HG03442 (cell line): ENCODE data around the gene OR51B4.
"Not testable (repeated sequence)": the region's sequence is repeated elsewhere in the genome, so short reads cannot be mapped to it uniquely, and the experiment has no call there.

Experiments used
- ATAC-seq: cut with Tn5 transposase; IDR thresholded peaks from one replicate; pipeline ENCODE4 v1.9.1; 2021; ENCODE audit warnings: mild to moderate bottlenecking, moderate library complexity; ENCODE audit not compliant: unreplicated experiment

OR51B4 gene

GRCh38 chr11:5301846-5302245 lies at the start of gene OR51B4:
Gene OR51B4, minus strand, starts transcription at chr11:5301946. Its CDS starts 0 bp downstream, at chr11:5301946.
- ATAC-seq: no peak

- ATAC-seq: no peak
Observed at GRCh38 chr11:5351208-5351607, 49.5 kb upstream of the OR51B4 start, which contains the start of gene OR51B6. Gene OR51B6, plus strand, starts transcription at chr11:5351508. Its CDS starts 0 bp downstream, at chr11:5351508.

GRCh38 chr11:5349550-5349949 lies 47.8 kb upstream of the OR51B4 start:
- ATAC-seq: no peak

- ATAC-seq: no peak
Observed at GRCh38 chr11:5348551-5349194, 46.9 kb upstream of the OR51B4 start.

- ATAC-seq: no peak
Observed at GRCh38 chr11:5345831-5346230, 44.1 kb upstream of the OR51B4 start.

GRCh38 chr11:5343474-5344335 lies 42.0 kb upstream of the OR51B4 start, which contains the start of gene OR51B5:
Gene OR51B5, minus strand, starts transcription at chr11:5343524. Its CDS starts 0 bp downstream, at chr11:5343524.
- ATAC-seq: no peak

GRCh38 chr11:5339771-5340322 lies 38.1 kb upstream of the OR51B4 start:
- ATAC-seq: peak; percentile 55

- ATAC-seq: not testable (repeated sequence)
Observed at GRCh38 chr11:5337253-5337652, 35.5 kb upstream of the OR51B4 start.

GRCh38 chr11:5336331-5336730 lies 34.6 kb upstream of the OR51B4 start:
- ATAC-seq: no peak

GRCh38 chr11:5335170-5335569 lies 33.4 kb upstream of the OR51B4 start:
- no peak for ATAC-seq

- ATAC-seq: no peak
Observed at GRCh38 chr11:5324197-5324596, 22.5 kb upstream of the OR51B4 start, which contains the start of gene OR51B2. Gene OR51B2, minus strand, starts transcription at chr11:5324297. Its CDS starts 0 bp downstream, at chr11:5324297.

- no peak for ATAC-seq
Observed at GRCh38 chr11:5317292-5317691, 15.5 kb upstream of the OR51B4 start.

GRCh38 chr11:5313326-5314023 lies 11.7 kb upstream of the OR51B4 start:
- ATAC-seq: not testable (repeated sequence)

- ATAC-seq: no peak
Observed at GRCh38 chr11:5310423-5310822, 8.7 kb upstream of the OR51B4 start.

- no peak for ATAC-seq
Observed at GRCh38 chr11:5307256-5308019, 5.7 kb upstream of the OR51B4 start.

- no peak for ATAC-seq
Observed at GRCh38 chr11:5304046-5304445, 2.3 kb upstream of the OR51B4 start.

- no peak for ATAC-seq
Observed at GRCh38 chr11:5303626-5304025, 1.9 kb upstream of the OR51B4 start.

GRCh38 chr11:5300251-5300650 lies 1.5 kb downstream of the OR51B4 start:
- ATAC-seq: no peak

GRCh38 chr11:5298451-5298850 lies 3.3 kb downstream of the OR51B4 start:
- ATAC-seq: no peak

GRCh38 chr11:5297721-5298323 lies 3.9 kb downstream of the OR51B4 start:
- no peak for ATAC-seq
